Measurements from ENCODE around the gene RFTN1. TPM values are rescaled to one million over a fixed set of nuclear protein-coding genes. Genes with fewer than 3 reads are reported as not detected.

RFTN1 gene
- total and polyA plus RNA-seq, 2 experiments from 2014 or later: 3.3 to 7.2 TPM

- no peak for TF ChIP-seq ZNF114 (CRISPR knock-in tag; IDR thresholded peaks at IDR 0.05)
- TF ChIP-seq STAT1 (IDR thresholded peaks at IDR 0.05; ENCODE audit: unreplicated experiment): no peak
- no peak for TF ChIP-seq EZH2 (IDR thresholded peaks at IDR 0.05; ENCODE audit: low read depth, unreplicated experiment)
Observed at GRCh38 chr3:16545413-16546185, 32.1 kb upstream of the RFTN1 start (continued).

- Mint-ChIP-seq H3K27me3 (ENCODE audit: insufficient read depth, low read depth, poor library complexity) (no peaks in the 10 kb centered on the region), H3K4me3 (no peak overlapping the region)
Observed at GRCh38 chr3:16543242-16543864, 29.9 kb upstream of the RFTN1 start.

More at GRCh38 chr3:16543242-16543864, 29.9 kb upstream of the RFTN1 start:
- no peaks in the 10 kb centered on the region for H3K9me2 ChIP-seq (ENCODE audit: insufficient read depth)
- H3K4me1 ChIP-seq (ENCODE audit: insufficient read depth): no peaks in the 10 kb centered on the region
- no peak overlapping the region for H3K4me3 ChIP-seq
- TF ChIP-seq EZH2phosphoT487 (IDR thresholded peaks at IDR 0.05; ENCODE audit: unreplicated experiment): no peak
- no peak for TF ChIP-seq ZNF462 (CRISPR knock-in tag; IDR thresholded peaks at IDR 0.05)
- TF ChIP-seq POLR2AphosphoS5 (IDR thresholded peaks at IDR 0.05; ENCODE audit: low read depth): no peak
- no peak for TF ChIP-seq ZNF114 (CRISPR knock-in tag; IDR thresholded peaks at IDR 0.05)
- Mint-ChIP-seq H3K27ac (no peak overlapping the region), H3K36me3 (ENCODE audit: low read depth) (no peaks in the 10 kb centered on the region), H3K4me1 (no peaks in the 10 kb centered on the region), H3K9me3 (no peaks in the 10 kb centered on the region)
- no peaks in the 10 kb centered on the region for H4K20me1 ChIP-seq (replicated peaks; ENCODE audit: insufficient read depth)
- DNase-seq (ENCODE audit: low spot score) (no peak), ATAC-seq (no peak)
- H2AFZ ChIP-seq: no peak overlapping the region
- no peaks in the 10 kb centered on the region for H3K27me3 ChIP-seq (ENCODE audit: insufficient read depth)
- H3F3A ChIP-seq (replicated peaks; ENCODE audit: low read depth): no peaks in the 10 kb centered on the region
- H3K27ac ChIP-seq (ENCODE audit: low read depth): no peak overlapping the region
- no peak overlapping the region for H3K4me2 ChIP-seq
- no peaks in the 10 kb centered on the region for H3K79me2 ChIP-seq (replicated peaks; ENCODE audit: insufficient read depth)
- H3K36me3 ChIP-seq (ENCODE audit: insufficient read depth): no peaks in the 10 kb centered on the region

Data from GM23338 (cell line).